Cerebellar cortex (tissue), 1 donor: Measurements from ENCODE around the gene LUC7L2.
"Not testable (repeated sequence)": the region's sequence is repeated elsewhere in the genome, so short reads cannot be mapped to it uniquely, and the experiment has no call there.

Source experiments
- DNase-seq: peaks from one replicate; pipeline ENCODE4 v3.0.0-alpha.2; 2015; ENCODE audit warnings: low spot score

LUC7L2 gene

GRCh38 chr7:139355320-139355719 lies 4.4 kb upstream of the LUC7L2 start:
- DNase-seq = no peak

GRCh38 chr7:139357729-139358506 lies 1.8 kb upstream of the LUC7L2 start:
- DNase-seq = not testable (repeated sequence)

GRCh38 chr7:139358541-139359365 lies 941 bp upstream of the LUC7L2 start:
- DNase-seq = peak; percentile 15

- peak; percentile 97 for DNase-seq
Observed at GRCh38 chr7:139360210-139360947, 685 bp downstream of the LUC7L2 start.

GRCh38 chr7:139360948-139361307 lies 1.2 kb downstream of the LUC7L2 start:
- DNase-seq = no peak

- no peak for DNase-seq
Observed at GRCh38 chr7:139361523-139361922, 1.8 kb downstream of the LUC7L2 start.

GRCh38 chr7:139362302-139362701 lies 2.6 kb downstream of the LUC7L2 start:
- DNase-seq = peak; percentile 20

- DNase-seq = no peak
Observed at GRCh38 chr7:139362981-139363380, 3.3 kb downstream of the LUC7L2 start.

GRCh38 chr7:139365336-139365735 lies 5.6 kb downstream of the LUC7L2 start:
- DNase-seq = no peak

GRCh38 chr7:139366400-139366799 lies 6.7 kb downstream of the LUC7L2 start:
- no peak for DNase-seq

- no peak for DNase-seq
Observed at GRCh38 chr7:139367438-139368155, 7.9 kb downstream of the LUC7L2 start.

- DNase-seq = no peak
Observed at GRCh38 chr7:139370301-139370942, 10.7 kb downstream of the LUC7L2 start.

- no peak for DNase-seq
Observed at GRCh38 chr7:139370943-139371313, 11.2 kb downstream of the LUC7L2 start.

- no peak for DNase-seq
Observed at GRCh38 chr7:139374246-139374645, 14.6 kb downstream of the LUC7L2 start.

- no peak for DNase-seq
Observed at GRCh38 chr7:139382439-139382838, 22.7 kb downstream of the LUC7L2 start.

GRCh38 chr7:139384611-139385010 lies 24.9 kb downstream of the LUC7L2 start:
- DNase-seq = no peak

- DNase-seq = no peak
Observed at GRCh38 chr7:139387594-139387993, 27.9 kb downstream of the LUC7L2 start.

- DNase-seq = no peak
Observed at GRCh38 chr7:139389091-139389490, 29.4 kb downstream of the LUC7L2 start.

- DNase-seq = no peak
Observed at GRCh38 chr7:139389774-139390173, 30.1 kb downstream of the LUC7L2 start.

GRCh38 chr7:139393621-139394211 lies 34.0 kb downstream of the LUC7L2 start:
- no peak for DNase-seq

GRCh38 chr7:139394540-139394939 lies 34.8 kb downstream of the LUC7L2 start:
- no peak for DNase-seq
